K562 (cell line): ENCODE results near the gene ZNF487. TPM values are rescaled to one million over a fixed set of nuclear protein-coding genes. Genes with fewer than 3 reads are reported as not detected.
A peak's percentile ranks its signal among the peaks of the same experiment; 100 is the strongest.

Experiments used
- BRD9 ChIP-seq: fragments of 450-650 bp; IDR thresholded peaks from 2 replicates; pipeline ENCODE4 v1.6.1; 2018; ENCODE audit warnings: low read depth; ENCODE audit not compliant: partially characterized antibody
- CCNT2 ChIP-seq: IDR thresholded peaks from 2 replicates; pipeline ENCODE4 v1.6.1; 2011; ENCODE audit warnings: borderline replicate concordance, low read depth, mild to moderate bottlenecking, moderate library complexity, mixed read lengths, low read length; ENCODE audit not compliant: insufficient read length; ENCODE audit errors: extremely low read depth
- CTBP1 ChIP-seq: fragments of 450-650 bp; IDR thresholded peaks from 2 replicates; pipeline ENCODE4 v1.6.1; 2016; ENCODE audit warnings: borderline replicate concordance
- EP300 ChIP-seq: IDR thresholded peaks from 2 replicates; pipeline ENCODE4 v1.6.1; 2012; ENCODE audit warnings: low read length, improper control_type of control experiment
- ETV5 ChIP-seq: sonication (generic); formaldehyde crosslinking; IDR thresholded peaks from 2 replicates; pipeline ENCODE4 v1.4.0; 2020; ENCODE audit warnings: low read depth, mild to moderate bottlenecking, missing genetic modification reagents
- KDM4B ChIP-seq, 2 experiments: fragments of 450-650 bp in 1 of 2; sonication (generic) in 1 of 2; IDR thresholded peaks; 2 replicates each; pipeline ENCODE4 v1.6.1; 2016 to 2017; ENCODE audit warnings: borderline replicate concordance in 2 of 2, antibody characterized with exemption in 1 of 2, low read depth in 1 of 2, mild to moderate bottlenecking in 1 of 2
- PML ChIP-seq: IDR thresholded peaks from 2 replicates; pipeline ENCODE4 v1.6.1; 2012; ENCODE audit warnings: low read length, inconsistent platforms
- RUNX1 ChIP-seq: sonication (generic); IDR thresholded peaks from 2 replicates; pipeline ENCODE4 v1.6.1; 2016; ENCODE audit warnings: antibody characterized with exemption, low read depth
- SMAD1 ChIP-seq: fragments of 150-350 bp; IDR thresholded peaks from 2 replicates; pipeline ENCODE4 v1.6.1; 2014; ENCODE audit warnings: low read length, low read depth; ENCODE audit not compliant: partially characterized antibody
- ZNF197 ChIP-seq: fragments of 200-800 bp; sonication (Bioruptor generic); IDR thresholded peaks from 2 replicates; pipeline ENCODE4 v1.6.1; 2016; ENCODE audit warnings: low read depth, missing genetic modification characterization, missing compliant biosample characterization
- ZNF311 ChIP-seq: fragments of 250-450 bp; sonication (Bioruptor Pico); IDR thresholded peaks from 2 replicates; pipeline ENCODE4 v1.4.0; 2020; ENCODE audit warnings: mild to moderate bottlenecking, moderate library complexity
- ZNF444 ChIP-seq: fragments of 250-450 bp; sonication (Bioruptor Pico); IDR thresholded peaks from 2 replicates; pipeline ENCODE4 v1.4.0; 2020; ENCODE audit warnings: mild to moderate bottlenecking, moderate library complexity
- polyA plus RNA-seq, 8 experiments: library from polyadenylated mRNA; depleted of rRNA in 4 of 8; stranded (reverse) in 5 of 8; unstranded in 3 of 8; fragments of >200 nt; fragmentation: Nextera tagmentation in 2 of 8; fragmentation: Illumina TruSeq in 1 of 8; extraction: Ambion mirVana in 2 of 8; extraction: Trizol in 1 of 8; gene quantifications; 2 replicates each; pipeline versions ENCODE4 v1.2.1 to v1.2.3, GENCODE V29; 2011 to 2014; ENCODE audit warnings: inconsistent platforms in 1 of 8, missing spikeins in 1 of 8
- total RNA-seq, 7 experiments: library from RNA; depleted of rRNA in 6 of 7; stranded (reverse); fragments of >200 nt in 6 of 7; fragmentation: Illumina TruSeq in 2 of 7; extraction: Trizol in 2 of 7; gene quantifications; 2 replicates each; pipeline versions ENCODE4 v1.2.1 to v1.2.3, GENCODE V29; 2011 to 2021; ENCODE audit warnings: low replicate concordance in 1 of 7
- TF ChIP-seq, protein P1 (sequence below): sonication (generic); formaldehyde crosslinking; IDR thresholded peaks from 2 replicates; pipeline ENCODE4 v1.8.0; 2022; ENCODE audit warnings: mild to moderate bottlenecking, low read depth, missing genetic modification reagents
- TF ChIP-seq, protein P2 (sequence below): fragments of 250-450 bp; sonication (Bioruptor Pico); IDR thresholded peaks from 2 replicates; pipeline ENCODE4 v1.8.0; 2021; ENCODE audit warnings: moderate library complexity, mild to moderate bottlenecking, inconsistent platforms
- TF ChIP-seq, protein P3 (sequence below): sonication (generic); formaldehyde crosslinking; IDR thresholded peaks from 2 replicates; pipeline ENCODE4 v1.8.0; 2022; ENCODE audit warnings: missing genetic modification reagents, mild to moderate bottlenecking, borderline replicate concordance

The ZNF487 gene
- total and polyA plus RNA-seq, 9 of the 15 experiments (the other 6 are each of a cell fraction or from before 2014, with no cell fraction given): 1.9 to 6.5 (median 4.2) TPM

DNA sequence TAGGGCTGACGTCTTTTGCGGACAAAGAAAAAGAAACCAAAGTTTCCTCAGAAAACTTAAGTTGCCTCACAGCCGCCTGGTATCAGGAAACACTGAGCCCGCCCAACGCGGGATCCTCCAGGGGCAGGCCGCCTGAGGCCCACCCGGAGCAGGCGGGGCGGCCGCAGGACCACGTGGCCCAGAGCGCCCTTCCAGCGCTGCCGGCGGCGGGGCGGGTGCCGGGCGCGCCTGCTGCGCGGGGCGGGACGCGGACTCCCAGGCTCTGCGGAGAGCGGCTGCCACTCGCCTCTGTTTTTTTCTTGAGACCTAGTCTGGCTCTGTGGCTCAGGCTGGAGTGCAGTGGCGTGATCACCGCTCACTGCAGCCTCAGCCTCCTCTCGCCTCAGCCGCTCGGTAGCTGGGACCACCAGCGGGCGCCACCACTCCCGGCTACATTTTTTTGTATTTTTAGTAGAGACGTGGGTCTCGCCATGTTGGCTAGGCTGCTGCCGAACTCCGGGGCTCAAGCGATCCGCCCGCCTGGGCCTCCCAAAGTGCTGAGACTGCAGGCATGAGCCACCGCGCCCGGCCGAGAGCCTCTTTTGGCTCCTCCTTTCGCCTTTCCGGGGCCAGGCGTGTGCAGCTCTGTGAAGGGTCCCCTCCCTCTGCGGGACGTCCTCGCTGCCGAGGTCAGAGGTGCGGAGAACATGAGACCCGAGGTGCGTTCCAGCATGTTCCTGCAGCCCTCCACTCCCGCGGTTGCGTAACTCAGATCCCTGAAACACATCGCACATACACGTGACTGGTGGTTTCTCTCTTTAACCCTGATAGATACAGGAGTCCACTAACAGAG lies 16.3 kb upstream of the ZNF487 start (continued):
- TF ChIP-seq, protein P1, sequence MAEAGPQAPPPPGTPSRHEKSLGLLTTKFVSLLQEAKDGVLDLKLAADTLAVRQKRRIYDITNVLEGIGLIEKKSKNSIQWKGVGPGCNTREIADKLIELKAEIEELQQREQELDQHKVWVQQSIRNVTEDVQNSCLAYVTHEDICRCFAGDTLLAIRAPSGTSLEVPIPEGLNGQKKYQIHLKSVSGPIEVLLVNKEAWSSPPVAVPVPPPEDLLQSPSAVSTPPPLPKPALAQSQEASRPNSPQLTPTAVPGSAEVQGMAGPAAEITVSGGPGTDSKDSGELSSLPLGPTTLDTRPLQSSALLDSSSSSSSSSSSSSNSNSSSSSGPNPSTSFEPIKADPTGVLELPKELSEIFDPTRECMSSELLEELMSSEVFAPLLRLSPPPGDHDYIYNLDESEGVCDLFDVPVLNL (CRISPR knock-in tag): no peak
- TF ChIP-seq ZNF197 (CRISPR knock-in tag): no peak
- TF ChIP-seq ZNF444 (CRISPR knock-in tag): no peak
- TF ChIP-seq, protein P2, sequence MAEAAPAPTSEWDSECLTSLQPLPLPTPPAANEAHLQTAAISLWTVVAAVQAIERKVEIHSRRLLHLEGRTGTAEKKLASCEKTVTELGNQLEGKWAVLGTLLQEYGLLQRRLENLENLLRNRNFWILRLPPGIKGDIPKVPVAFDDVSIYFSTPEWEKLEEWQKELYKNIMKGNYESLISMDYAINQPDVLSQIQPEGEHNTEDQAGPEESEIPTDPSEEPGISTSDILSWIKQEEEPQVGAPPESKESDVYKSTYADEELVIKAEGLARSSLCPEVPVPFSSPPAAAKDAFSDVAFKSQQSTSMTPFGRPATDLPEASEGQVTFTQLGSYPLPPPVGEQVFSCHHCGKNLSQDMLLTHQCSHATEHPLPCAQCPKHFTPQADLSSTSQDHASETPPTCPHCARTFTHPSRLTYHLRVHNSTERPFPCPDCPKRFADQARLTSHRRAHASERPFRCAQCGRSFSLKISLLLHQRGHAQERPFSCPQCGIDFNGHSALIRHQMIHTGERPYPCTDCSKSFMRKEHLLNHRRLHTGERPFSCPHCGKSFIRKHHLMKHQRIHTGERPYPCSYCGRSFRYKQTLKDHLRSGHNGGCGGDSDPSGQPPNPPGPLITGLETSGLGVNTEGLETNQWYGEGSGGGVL (CRISPR knock-in tag): no peak
- no peak for TF ChIP-seq RUNX1
- TF ChIP-seq PML: no peak
- TF ChIP-seq KDM4B (IDR thresholded peaks at IDR 0.05; ENCODE audit: borderline replicate concordance in 2 of 2, low read depth in 1 of 2): no peak
- peak; percentile 36; the same call in 1 of the 2 replicates for TF ChIP-seq ZNF311 (CRISPR knock-in tag)
- TF ChIP-seq ETV5 (CRISPR knock-in tag): no peak
- TF ChIP-seq, protein P3, sequence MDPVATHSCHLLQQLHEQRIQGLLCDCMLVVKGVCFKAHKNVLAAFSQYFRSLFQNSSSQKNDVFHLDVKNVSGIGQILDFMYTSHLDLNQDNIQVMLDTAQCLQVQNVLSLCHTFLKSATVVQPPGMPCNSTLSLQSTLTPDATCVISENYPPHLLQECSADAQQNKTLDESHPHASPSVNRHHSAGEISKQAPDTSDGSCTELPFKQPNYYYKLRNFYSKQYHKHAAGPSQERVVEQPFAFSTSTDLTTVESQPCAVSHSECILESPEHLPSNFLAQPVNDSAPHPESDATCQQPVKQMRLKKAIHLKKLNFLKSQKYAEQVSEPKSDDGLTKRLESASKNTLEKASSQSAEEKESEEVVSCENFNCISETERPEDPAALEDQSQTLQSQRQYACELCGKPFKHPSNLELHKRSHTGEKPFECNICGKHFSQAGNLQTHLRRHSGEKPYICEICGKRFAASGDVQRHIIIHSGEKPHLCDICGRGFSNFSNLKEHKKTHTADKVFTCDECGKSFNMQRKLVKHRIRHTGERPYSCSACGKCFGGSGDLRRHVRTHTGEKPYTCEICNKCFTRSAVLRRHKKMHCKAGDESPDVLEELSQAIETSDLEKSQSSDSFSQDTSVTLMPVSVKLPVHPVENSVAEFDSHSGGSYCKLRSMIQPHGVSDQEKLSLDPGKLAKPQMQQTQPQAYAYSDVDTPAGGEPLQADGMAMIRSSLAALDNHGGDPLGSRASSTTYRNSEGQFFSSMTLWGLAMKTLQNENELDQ (CRISPR knock-in tag): no peak
- peak; percentile 67 for TF ChIP-seq BRD9
- no peak; the same call in 1 of the 2 replicates for TF ChIP-seq EP300
- TF ChIP-seq SMAD1: no peak
- peak; percentile 85 for TF ChIP-seq CCNT2
- peak; percentile 57 for TF ChIP-seq CTBP1
